Stomach (tissue), 9 donors: Measurements from ENCODE around the gene HMGXB3. TPM values are rescaled to one million over a fixed set of nuclear protein-coding genes. Genes with fewer than 3 reads are reported as not detected.
"Not testable (repeated sequence)": the region's sequence is repeated elsewhere in the genome, so short reads cannot be mapped to it uniquely, and the experiment has no call there.

ENCODE experiments used
- DNase-seq, 2 donors: peaks; one replicate each; pipeline versions ENCODE4 v3.0.0 to v3.0.0-alpha.2; 2013 to 2019
- H3K27ac ChIP-seq, 5 donors: fragments of 200-600 bp in 4 of 5; sonication (generic) in 4 of 5; one replicate each; pipeline ENCODE4 v1.5.1; 2013 to 2019; ENCODE audit warnings: mild to moderate bottlenecking in 1 of 5, moderate library complexity in 1 of 5
- H3K27me3 ChIP-seq, 3 donors: fragments of 200-600 bp; sonication (generic); one replicate each; pipeline ENCODE4 v1.5.1; 2017 to 2019; ENCODE audit warnings: mixed run types in 1 of 3
- H3K36me3 ChIP-seq, 4 donors: fragments of 200-600 bp; sonication (generic); 1 replicate in 3 of 4; 2 replicates in 1 of 4; pipeline ENCODE4 v1.5.1; 2016 to 2019
- H3K4me1 ChIP-seq, 4 donors: fragments of 200-600 bp; sonication (generic); one replicate each; pipeline ENCODE4 v1.5.1; 2016 to 2019
- H3K4me3 ChIP-seq, 4 donors: fragments of 200-600 bp; sonication (generic) in 3 of 4; one replicate each; pipeline ENCODE4 v1.5.1; 2016 to 2019; ENCODE audit warnings: mild to moderate bottlenecking in 1 of 4
- H3K9me3 ChIP-seq, 4 donors: fragments of 200-600 bp; sonication (generic); one replicate each; pipeline ENCODE4 v1.5.1; 2016 to 2019
- CTCF ChIP-seq, 7 experiments: fragments of 450-650 bp in 4 of 7; fragments of 200-600 bp in 3 of 7; sonication (generic) in 3 of 7; IDR thresholded peaks; one replicate each; pipeline ENCODE4 v1.5.1; 2016 to 2019; ENCODE audit warnings: antibody characterized with exemption in 7 of 7, control low read depth in 2 of 7, mild to moderate bottlenecking in 1 of 7
- EP300 ChIP-seq: sonication (generic); formaldehyde crosslinking; IDR thresholded peaks from one replicate; pipeline ENCODE4 v1.6.1; 2017; ENCODE audit warnings: antibody characterized with exemption
- POLR2A ChIP-seq, 4 donors: fragments of 450-650 bp; IDR thresholded peaks; one replicate each; pipeline ENCODE4 v1.6.1; 2016; ENCODE audit warnings: antibody characterized with exemption in 4 of 4, control low read depth in 2 of 4, mild to moderate bottlenecking in 1 of 4, moderate library complexity in 1 of 4
- POLR2AphosphoS5 ChIP-seq, 3 donors: sonication (generic); formaldehyde crosslinking; IDR thresholded peaks; one replicate each; pipeline ENCODE4 v1.6.1; 2016; ENCODE audit warnings: antibody characterized with exemption in 3 of 3
- WGBS, 5 donors: extraction: QIAGEN DNeasy Blood & Tissue Kit in 3 of 5; methylation state at CpG; one replicate each; pipeline versions ENCODE4 v1.1.5 to v1.1.7; 2013 to 2018; 5-methylcytosine and 5-hydroxymethylcytosine counted together
- intact Hi-C: fragments of 100-400 bp; cut with DNase I; formaldehyde crosslinking; loops from one replicate; pipeline ENCODE4 v1.15.1; 2023; ENCODE audit warnings: low total_unique reads
- polyA plus RNA-seq, 3 donors: library from polyadenylated mRNA; stranded (reverse); fragments of 200-250 nt; gene quantifications; one replicate each; pipeline ENCODE4 v1.2.3, GENCODE V29; 2013
- total RNA-seq, 5 donors: library from RNA; depleted of rRNA; stranded (reverse); fragments of >200 nt; gene quantifications; one replicate each; pipeline versions ENCODE4 v1.1.0 to v1.2.3, GENCODE V29; 2014 to 2016
- donor health status: healthy with polysubstance abuse.
- donor health status: Bipolar disorder and iron deficiency.
- donor health status: healthy.

HMGXB3 gene
- total and polyA plus RNA-seq, 8 donors, result 7.9 to 90.6 (median 32.6) TPM

- no peak for TF ChIP-seq CTCF (IDR thresholded peaks at IDR 0.05)
- no peak for TF ChIP-seq POLR2A (IDR thresholded peaks at IDR 0.05)
- no peak for DNase-seq
- intact Hi-C loops, result no loop called here
- Histone ChIP-seq H3K36me3 (peaks cover 36 to 99% (median 96%) of the 10 kb centered on the region in 4 donors), H3K4me3 (no peak overlapping the region), H3K9me3 (no peaks in the 10 kb centered on the region), H3K27me3 (no peaks in the 10 kb centered on the region), H3K4me1 (peaks cover 0 to 29% (median 18%) of the 10 kb centered on the region in 4 donors), H3K27ac (no peak overlapping the region)
- 89 to 100% (median 94%) methylated on average over 1 of the region's 1 CpG for WGBS, 5 donors
These were observed 22.6 kb downstream of the HMGXB3 start for GRCh38 chr5:150023136-150023535.

DNA sequence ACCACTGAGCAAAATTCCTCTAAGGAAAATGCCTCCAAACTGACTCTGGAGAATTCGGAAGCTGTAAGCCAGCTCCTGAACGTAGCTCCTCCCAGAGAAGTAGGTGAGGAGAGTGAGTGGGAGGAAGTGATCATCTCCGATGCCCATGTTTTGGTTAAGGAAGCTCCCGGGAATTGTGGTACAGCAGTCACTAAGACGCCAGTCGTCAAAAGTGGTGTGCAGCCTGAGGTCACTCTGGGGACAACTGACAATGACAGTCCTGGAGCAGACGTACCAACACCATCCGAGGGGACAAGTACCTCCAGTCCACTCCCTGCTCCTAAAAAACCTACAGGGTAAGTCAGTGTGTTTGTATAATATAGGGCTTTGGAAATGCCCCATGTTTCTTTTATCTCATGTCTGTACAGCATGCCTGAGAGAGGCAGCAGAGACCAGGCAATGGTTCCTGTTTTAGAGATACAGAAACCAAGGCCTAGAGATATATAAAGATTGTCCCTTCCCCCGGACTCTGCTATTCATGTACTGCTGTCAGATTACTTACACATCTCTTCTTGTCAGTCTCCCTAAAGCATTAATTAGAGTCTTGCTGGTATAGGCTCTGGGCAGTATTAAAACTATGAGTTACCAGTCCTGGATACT lies 23.9 kb downstream of the HMGXB3 start:
- WGBS, 5 donors, result 76 to 90% (median 85%) methylated on average over 9 of the region's 9 CpGs
- intact Hi-C loops, result no loop called here
- Histone ChIP-seq H3K9me3 (no peaks in the 10 kb centered on the region), H3K27me3 (no peaks in the 10 kb centered on the region), H3K4me3 (no peak overlapping the region), H3K27ac (no peak overlapping the region), H3K36me3 (peaks cover 34 to 97% (median 94%) of the 10 kb centered on the region in 4 donors), H3K4me1 (peaks cover 0 to 25% (median 18%) of the 10 kb centered on the region in 4 donors)
- no peak for DNase-seq
- TF ChIP-seq CTCF (IDR thresholded peaks at IDR 0.05) (no peak), POLR2AphosphoS5 (IDR thresholded peaks at IDR 0.05) (no peak)

DNA sequence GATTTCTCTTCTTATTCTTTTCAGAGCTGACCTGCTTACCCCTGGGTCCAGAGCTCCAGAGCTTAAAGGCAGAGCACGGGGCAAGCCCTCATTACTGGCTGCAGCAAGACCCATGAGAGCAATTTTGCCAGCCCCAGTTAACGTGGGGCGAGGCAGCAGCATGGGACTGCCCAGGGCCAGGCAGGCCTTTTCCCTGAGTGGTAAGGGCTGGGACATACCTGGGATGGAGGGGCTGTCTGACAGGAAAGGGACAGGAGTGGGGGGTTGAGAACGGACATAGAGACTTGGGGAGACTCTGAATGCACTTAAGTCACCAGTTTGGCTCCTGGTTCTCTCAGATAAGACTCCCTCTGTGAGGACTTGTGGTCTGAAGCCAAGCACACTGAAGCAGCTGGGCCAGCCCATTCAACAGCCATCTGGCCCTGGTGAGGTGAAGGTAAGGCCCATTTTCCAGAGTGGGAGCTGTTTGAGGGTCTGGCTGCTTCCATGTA lies 26.2 kb downstream of the HMGXB3 start:
- no peak for DNase-seq
- Histone ChIP-seq H3K27ac (no peak overlapping the region), H3K4me3 (no peak overlapping the region), H3K4me1 (peaks cover 0 to 20% (median 13%) of the 10 kb centered on the region in 4 donors), H3K9me3 (no peaks in the 10 kb centered on the region), H3K27me3 (no peaks in the 10 kb centered on the region), H3K36me3 (peaks cover 48 to 97% (median 94%) of the 10 kb centered on the region in 4 donors)
- intact Hi-C loops, result no loop called here
- 85 to 96% (median 91%) methylated on average over 4 of the region's 4 CpGs for WGBS, 5 donors
- no peak for TF ChIP-seq POLR2A (IDR thresholded peaks at IDR 0.05)
- no peak for TF ChIP-seq EP300
- TF ChIP-seq POLR2AphosphoS5 (IDR thresholded peaks at IDR 0.05), result no peak

DNA sequence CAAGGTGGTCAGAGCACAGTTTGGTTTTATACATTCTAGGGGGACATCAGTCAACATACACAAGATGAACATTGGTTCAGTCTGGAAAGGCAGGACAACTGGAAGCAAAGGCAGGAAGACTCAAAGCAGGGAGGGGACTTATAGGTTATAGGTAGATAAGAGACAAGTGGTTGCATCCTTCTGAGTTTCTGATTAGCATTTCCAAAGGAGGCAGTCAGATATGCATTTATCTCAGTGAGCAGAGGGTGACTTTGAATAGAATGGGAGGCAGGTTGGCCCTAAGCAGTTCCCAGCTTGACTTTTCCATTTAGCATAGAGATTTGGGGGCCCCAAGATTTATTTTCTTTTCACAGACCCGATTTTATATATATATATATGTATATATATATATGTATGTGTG lies 27.5 kb downstream of the HMGXB3 start:
- H3K27me3 ChIP-seq, H3K27ac ChIP-seq, intact Hi-C loops, H3K9me3 ChIP-seq, DNase-seq, H3K4me1 ChIP-seq, H3K4me3 ChIP-seq: not testable (repeated sequence)
- peaks cover 58 to 99% (median 97%) of the 10 kb centered on the region in 4 donors for H3K36me3 ChIP-seq
- WGBS, 5 donors, result 64 to 94% (median 71%) methylated on average over 1 of the region's 1 CpG

- no peak overlapping the region for H3K4me3 ChIP-seq
- 95 to 99% (median 97%) methylated on average over 4 of the region's 4 CpGs for WGBS, 5 donors
- no peak for DNase-seq
- H3K36me3 ChIP-seq, result peaks cover 77 to 100% (median 99%) of the 10 kb centered on the region in 4 donors
- no peaks in the 10 kb centered on the region for H3K27me3 ChIP-seq
- no peak for TF ChIP-seq POLR2AphosphoS5 (IDR thresholded peaks at IDR 0.05)
- TF ChIP-seq CTCF (IDR thresholded peaks at IDR 0.05), result no peak
- TF ChIP-seq EP300, result no peak
- TF ChIP-seq POLR2A (IDR thresholded peaks at IDR 0.05), result no peak
- intact Hi-C loops, result no loop called here
- peaks cover 0 to under 1% (median 0%) of the 10 kb centered on the region in 4 donors for H3K4me1 ChIP-seq
- H3K9me3 ChIP-seq, result no peaks in the 10 kb centered on the region
- H3K27ac ChIP-seq, result no peak overlapping the region
These were observed 32.8 kb downstream of the HMGXB3 start for GRCh38 chr5:150033334-150033733.
